Gastrocnemius medialis (tissue), 4 donors: ENCODE results near the gene ADCY9. TPM values are rescaled to one million over a fixed set of nuclear protein-coding genes. Genes with fewer than 3 reads are reported as not detected.
A peak's percentile ranks its signal among the peaks of the same experiment; 100 is the strongest.

Experiments
- ATAC-seq, 2 donors: fragments of 150-250 bp; one replicate each; pipeline ENCODE4 v1.9.1; 2016
- DNase-seq, 2 donors: peaks; one replicate each; pipeline ENCODE4 v3.0.0-alpha.2; 2019
- H3K27ac ChIP-seq, 4 donors: fragments of 200-600 bp; sonication (generic); 1 replicate in 1 of 4; 2 replicates in 3 of 4; pipeline ENCODE4 v1.5.1; 2016 to 2018; ENCODE audit warnings: mild to moderate bottlenecking in 2 of 4, moderate library complexity in 1 of 4
- H3K27me3 ChIP-seq, 3 donors: fragments of 200-600 bp; sonication (generic) in 2 of 3; 1 replicate in 1 of 3; 2 replicates in 2 of 3; pipeline versions ENCODE4 v1.5.1 to v1.6.0; 2016 to 2019; ENCODE audit warnings: mild to moderate bottlenecking in 1 of 3, moderate library complexity in 1 of 3
- H3K36me3 ChIP-seq, 2 donors: fragments of 200-600 bp; sonication (generic) in 1 of 2; one replicate each; pipeline ENCODE4 v1.5.1; 2017 to 2018
- H3K4me1 ChIP-seq, 2 donors: fragments of 200-600 bp; sonication (generic) in 1 of 2; one replicate each; pipeline ENCODE4 v1.5.1; 2016 to 2017; ENCODE audit warnings: mild to moderate bottlenecking in 2 of 2
- H3K4me3 ChIP-seq, 4 donors: fragments of 200-600 bp; sonication (generic) in 3 of 4; 1 replicate in 1 of 4; 2 replicates in 3 of 4; pipeline ENCODE4 v1.5.1; 2016 to 2019; ENCODE audit warnings: mild to moderate bottlenecking in 2 of 4
- H3K9me3 ChIP-seq, 3 donors: fragments of 200-600 bp; sonication (generic) in 2 of 3; 1 replicate in 1 of 3; 2 replicates in 2 of 3; pipeline ENCODE4 v1.5.1; 2016 to 2019
- CTCF ChIP-seq, 5 experiments: fragments of 450-650 bp in 3 of 5; fragments of 200-600 bp in 2 of 5; sonication (generic) in 2 of 5; IDR thresholded peaks in 4 of 5; conservative IDR thresholded peaks in 1 of 5; 1 replicate in 4 of 5; 2 replicates in 1 of 5; pipeline ENCODE4 v1.5.1; 2016 to 2019; ENCODE audit warnings: antibody characterized with exemption in 5 of 5, mild to moderate bottlenecking in 3 of 5, moderate library complexity in 3 of 5
- POLR2A ChIP-seq, 2 donors: fragments of 450-650 bp; IDR thresholded peaks; one replicate each; pipeline ENCODE4 v1.6.1; 2017; ENCODE audit warnings: antibody characterized with exemption in 2 of 2, mild to moderate bottlenecking in 2 of 2, moderate library complexity in 2 of 2
- in situ Hi-C, 4 donors: fragments of 200-750 bp; cut with MboI; loops; one replicate each; pipeline versions ENCODE4 v1.15.0 to v1.8.0; 2017; ENCODE audit warnings: low sequenced_read_pairs in 4 of 4
- intact Hi-C: fragments of 100-400 bp; cut with DNase I; formaldehyde crosslinking; loops from one replicate; pipeline ENCODE4 v1.15.1; 2023; ENCODE audit warnings: low total_unique reads
- total RNA-seq, 4 donors: library from RNA; depleted of rRNA; stranded (reverse); fragments of >200 nt; gene quantifications; one replicate each; pipeline versions ENCODE4 v1.1.0 to v1.2.3, GENCODE V29; 2016

ADCY9 gene
- total RNA-seq, 4 donors from 2014 or later = 84.9 to 223 (median 163) TPM

DNA sequence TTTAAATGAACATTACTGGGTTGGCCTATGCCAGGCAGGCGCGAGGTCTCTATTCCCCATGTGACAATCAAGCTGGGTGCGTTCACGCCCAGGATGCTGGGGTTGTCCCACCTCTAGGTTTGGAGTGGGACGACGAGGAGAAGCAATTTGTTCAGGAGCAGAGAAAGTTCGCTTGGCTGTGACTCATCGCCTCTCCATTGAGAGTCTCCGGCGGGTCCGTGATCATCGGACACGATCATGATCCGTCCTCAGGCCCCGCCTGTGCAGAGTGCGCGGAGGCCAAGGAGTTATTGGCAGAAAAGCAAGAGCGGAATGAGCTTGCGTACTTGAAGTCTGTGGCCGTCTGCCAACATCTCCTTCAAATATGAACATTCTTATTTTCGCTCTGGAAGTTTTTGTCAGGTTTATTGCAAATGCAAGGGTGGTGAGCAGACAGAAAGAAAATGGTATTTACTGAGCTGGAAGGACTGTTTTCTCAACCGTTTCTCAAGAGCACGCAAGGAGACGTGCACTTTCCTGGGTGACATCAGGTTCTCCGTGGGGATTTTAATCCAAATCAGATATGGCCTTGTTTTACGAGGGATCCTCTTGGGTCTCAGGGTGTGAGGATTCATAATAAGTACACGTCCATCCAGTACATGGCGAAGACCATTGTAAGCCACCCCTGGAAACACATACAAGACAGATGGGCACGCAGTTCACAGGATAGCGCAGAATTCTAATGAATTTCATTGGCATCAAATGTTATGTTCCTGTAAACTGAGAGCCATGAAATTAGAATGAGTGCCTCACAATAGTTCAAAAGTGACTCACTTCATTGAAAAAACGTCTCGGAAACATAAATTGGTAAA, 165.7 kb downstream of the ADCY9 start:
- ATAC-seq = peak; percentile 66 to 76
- H3K9me3 ChIP-seq = no peaks in the 10 kb centered on the region
- DNase-seq = peak; percentile 74
- intact Hi-C loops = no loop called here
- in situ Hi-C loops = no loop called here
- H3K27me3 ChIP-seq = no peaks in the 10 kb centered on the region
- H3K4me3 ChIP-seq = peak overlapping the region; percentile 11 to 47 (median 24)
- TF ChIP-seq POLR2A (IDR thresholded peaks at IDR 0.05) (peak in 1 of 2 donors; percentile 41), CTCF (IDR thresholded peaks at IDR 0.05 in 4 of 5, conservative IDR thresholded peaks at IDR 0.05 in 1 of 5) (no peak)
- H3K4me1 ChIP-seq = peaks cover 44% of the 10 kb centered on the region in 2 donors
- H3K36me3 ChIP-seq = no peaks in the 10 kb centered on the region
- peak overlapping the region; percentile 76 to 85 (median 78) for H3K27ac ChIP-seq

- ATAC-seq (no peak), DNase-seq (no peak)
- in situ Hi-C loops (no loop called here), intact Hi-C loops (no loop called here)
- peak overlapping the region in 3 of 4 donors; percentile 11 to 47 (median 34) for H3K4me3 ChIP-seq
- H3K27ac ChIP-seq = peak overlapping the region; percentile 76 to 85 (median 78)
- H3K4me1 ChIP-seq = peaks cover 44% of the 10 kb centered on the region in 2 donors
- no peaks in the 10 kb centered on the region for H3K27me3 ChIP-seq
- TF ChIP-seq CTCF (IDR thresholded peaks at IDR 0.05 in 4 of 5, conservative IDR thresholded peaks at IDR 0.05 in 1 of 5) (no peak), POLR2A (IDR thresholded peaks at IDR 0.05) (no peak)
- no peaks in the 10 kb centered on the region for H3K36me3 ChIP-seq
- no peaks in the 10 kb centered on the region for H3K9me3 ChIP-seq
Observed at GRCh38 chr16:3949946-3950342, 166.3 kb downstream of the ADCY9 start.

DNA sequence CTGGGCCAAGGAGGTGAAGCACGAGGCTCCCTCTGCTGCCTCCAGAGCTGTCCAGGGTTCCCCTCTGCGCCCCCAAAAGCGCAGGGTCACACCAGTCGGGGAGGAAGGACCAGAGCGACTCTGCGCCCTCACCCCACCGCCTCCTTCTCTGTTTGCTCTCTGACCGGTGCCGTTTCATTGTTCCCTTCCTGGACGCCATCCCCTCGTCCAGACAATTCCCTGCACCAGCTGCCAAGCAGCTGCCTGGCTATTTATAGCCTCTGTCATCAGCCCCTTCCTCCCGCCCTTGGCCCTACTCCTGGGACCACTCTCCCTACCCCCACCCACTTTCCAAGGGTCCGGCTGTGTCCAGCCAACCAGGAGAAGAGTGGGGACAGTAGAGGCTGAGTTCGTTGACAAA, 167.0 kb downstream of the ADCY9 start:
- Histone ChIP-seq H3K27me3 (no peaks in the 10 kb centered on the region), H3K4me3 (peak overlapping the region; percentile 15 to 38 (median 21)), H3K4me1 (peaks cover 44% of the 10 kb centered on the region in 2 donors), H3K27ac (peak overlapping the region; percentile 76 to 85 (median 78)), H3K9me3 (no peaks in the 10 kb centered on the region), H3K36me3 (no peaks in the 10 kb centered on the region)
- TF ChIP-seq POLR2A (IDR thresholded peaks at IDR 0.05) (no peak), CTCF (IDR thresholded peaks at IDR 0.05 in 4 of 5, conservative IDR thresholded peaks at IDR 0.05 in 1 of 5) (no peak)
- no peak for DNase-seq
- intact Hi-C loops (no loop called here), in situ Hi-C loops (no loop called here)
- peak; percentile 21 to 48 for ATAC-seq

DNA sequence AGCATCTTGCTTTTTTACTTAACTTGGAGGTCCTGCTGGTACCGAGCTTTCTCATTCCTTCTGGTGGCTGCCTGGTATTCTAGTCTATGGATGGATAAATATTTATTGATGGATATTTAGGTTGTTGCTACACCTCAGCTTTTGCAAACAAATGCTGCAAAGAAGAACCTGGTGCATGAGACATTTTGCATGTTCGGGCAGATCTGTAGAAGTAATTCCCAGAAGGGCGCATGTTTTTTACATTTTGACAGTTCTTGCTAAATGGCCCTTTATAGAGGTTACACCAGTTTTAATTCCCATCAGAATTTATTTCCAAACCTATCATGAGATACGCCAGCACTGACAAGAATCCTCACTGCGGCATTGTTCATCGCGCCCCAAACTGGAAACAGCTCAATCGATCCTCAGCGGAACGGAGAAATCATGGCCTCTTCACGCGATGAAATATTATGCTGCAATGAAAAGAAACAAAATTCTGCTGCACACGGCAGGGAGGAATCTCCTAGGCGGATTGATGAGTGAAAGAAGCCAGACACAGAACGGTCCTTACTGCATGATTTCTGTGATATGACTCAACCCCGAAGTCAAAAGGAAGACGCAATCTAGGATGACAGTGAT, 167.8 kb downstream of the ADCY9 start:
- ATAC-seq = no peak

More for the DNA sequence above, 167.8 kb downstream of the ADCY9 start:
- peaks cover 44% of the 10 kb centered on the region in 2 donors for H3K4me1 ChIP-seq
- H3K27me3 ChIP-seq = no peaks in the 10 kb centered on the region
- intact Hi-C loops = no loop called here
- TF ChIP-seq POLR2A (IDR thresholded peaks at IDR 0.05) (no peak), CTCF (IDR thresholded peaks at IDR 0.05 in 4 of 5, conservative IDR thresholded peaks at IDR 0.05 in 1 of 5) (no peak)
- peak overlapping the region in 2 of 4 donors; percentile 25 to 38 for H3K4me3 ChIP-seq
- H3K9me3 ChIP-seq = no peaks in the 10 kb centered on the region
- H3K36me3 ChIP-seq = no peaks in the 10 kb centered on the region
- H3K27ac ChIP-seq = peak overlapping the region in 2 of 4 donors; percentile 76
- in situ Hi-C loops = no loop called here
- no peak for DNase-seq
